ENCODE results near the gene KIF21A. TPM values are rescaled to one million over a fixed set of nuclear protein-coding genes. Genes with fewer than 3 reads are reported as not detected.
"Not testable (repeated sequence)": the region's sequence is repeated elsewhere in the genome, so short reads cannot be mapped to it uniquely, and the experiment has no call there.

Gene KIF21A, protein sequence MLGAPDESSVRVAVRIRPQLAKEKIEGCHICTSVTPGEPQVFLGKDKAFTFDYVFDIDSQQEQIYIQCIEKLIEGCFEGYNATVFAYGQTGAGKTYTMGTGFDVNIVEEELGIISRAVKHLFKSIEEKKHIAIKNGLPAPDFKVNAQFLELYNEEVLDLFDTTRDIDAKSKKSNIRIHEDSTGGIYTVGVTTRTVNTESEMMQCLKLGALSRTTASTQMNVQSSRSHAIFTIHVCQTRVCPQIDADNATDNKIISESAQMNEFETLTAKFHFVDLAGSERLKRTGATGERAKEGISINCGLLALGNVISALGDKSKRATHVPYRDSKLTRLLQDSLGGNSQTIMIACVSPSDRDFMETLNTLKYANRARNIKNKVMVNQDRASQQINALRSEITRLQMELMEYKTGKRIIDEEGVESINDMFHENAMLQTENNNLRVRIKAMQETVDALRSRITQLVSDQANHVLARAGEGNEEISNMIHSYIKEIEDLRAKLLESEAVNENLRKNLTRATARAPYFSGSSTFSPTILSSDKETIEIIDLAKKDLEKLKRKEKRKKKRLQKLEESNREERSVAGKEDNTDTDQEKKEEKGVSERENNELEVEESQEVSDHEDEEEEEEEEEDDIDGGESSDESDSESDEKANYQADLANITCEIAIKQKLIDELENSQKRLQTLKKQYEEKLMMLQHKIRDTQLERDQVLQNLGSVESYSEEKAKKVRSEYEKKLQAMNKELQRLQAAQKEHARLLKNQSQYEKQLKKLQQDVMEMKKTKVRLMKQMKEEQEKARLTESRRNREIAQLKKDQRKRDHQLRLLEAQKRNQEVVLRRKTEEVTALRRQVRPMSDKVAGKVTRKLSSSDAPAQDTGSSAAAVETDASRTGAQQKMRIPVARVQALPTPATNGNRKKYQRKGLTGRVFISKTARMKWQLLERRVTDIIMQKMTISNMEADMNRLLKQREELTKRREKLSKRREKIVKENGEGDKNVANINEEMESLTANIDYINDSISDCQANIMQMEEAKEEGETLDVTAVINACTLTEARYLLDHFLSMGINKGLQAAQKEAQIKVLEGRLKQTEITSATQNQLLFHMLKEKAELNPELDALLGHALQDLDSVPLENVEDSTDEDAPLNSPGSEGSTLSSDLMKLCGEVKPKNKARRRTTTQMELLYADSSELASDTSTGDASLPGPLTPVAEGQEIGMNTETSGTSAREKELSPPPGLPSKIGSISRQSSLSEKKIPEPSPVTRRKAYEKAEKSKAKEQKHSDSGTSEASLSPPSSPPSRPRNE (N-terminal part only)
- 10 to 100 TPM; 34.5 to 46.2 (median 37.5) TPM for polyA plus RNA-seq (ENCODE audit: insufficient read length in 3 of 3)
- long read RNA-seq, donor 1, result 0 reads
- long read RNA-seq, donor 2, result 0 reads
- long read RNA-seq, donor 3, partial matches to known transcripts, result 0 of 1 reads
- long read RNA-seq, donor 3, other reads (novel, unspliced or antisense), result 0 of 1 reads
- long read RNA-seq, donor 4, result 0 reads
- long read RNA-seq, donor 5, result 0 reads
- long read RNA-seq, donor 6, partial matches to known transcripts, result 10 of 11 reads
- long read RNA-seq, donor 6, other reads (novel, unspliced or antisense), result 0 of 11 reads
- long read RNA-seq, donor 7, result 0 reads
- long read RNA-seq, donor 8, result 0 reads
- long read RNA-seq, donor 9, partial matches to known transcripts, result 8 of 8 reads
- long read RNA-seq, donor 9, other reads (novel, unspliced or antisense), result 0 of 8 reads
- long read RNA-seq, donor 10, partial matches to known transcripts, result 7 of 8 reads
- long read RNA-seq, donor 10, other reads (novel, unspliced or antisense), result 0 of 8 reads
- long read RNA-seq, donor 11, result 0 reads
- long read RNA-seq, donor 12, partial matches to known transcripts, result 6 of 6 reads
- long read RNA-seq, donor 12, other reads (novel, unspliced or antisense), result 0 of 6 reads
- long read RNA-seq, donor 13, result 0 reads
- long read RNA-seq, donor 14, result 0 reads
- long read RNA-seq, donor 15, result 0 reads
- long read RNA-seq, donor 16, result 0 reads

DNA sequence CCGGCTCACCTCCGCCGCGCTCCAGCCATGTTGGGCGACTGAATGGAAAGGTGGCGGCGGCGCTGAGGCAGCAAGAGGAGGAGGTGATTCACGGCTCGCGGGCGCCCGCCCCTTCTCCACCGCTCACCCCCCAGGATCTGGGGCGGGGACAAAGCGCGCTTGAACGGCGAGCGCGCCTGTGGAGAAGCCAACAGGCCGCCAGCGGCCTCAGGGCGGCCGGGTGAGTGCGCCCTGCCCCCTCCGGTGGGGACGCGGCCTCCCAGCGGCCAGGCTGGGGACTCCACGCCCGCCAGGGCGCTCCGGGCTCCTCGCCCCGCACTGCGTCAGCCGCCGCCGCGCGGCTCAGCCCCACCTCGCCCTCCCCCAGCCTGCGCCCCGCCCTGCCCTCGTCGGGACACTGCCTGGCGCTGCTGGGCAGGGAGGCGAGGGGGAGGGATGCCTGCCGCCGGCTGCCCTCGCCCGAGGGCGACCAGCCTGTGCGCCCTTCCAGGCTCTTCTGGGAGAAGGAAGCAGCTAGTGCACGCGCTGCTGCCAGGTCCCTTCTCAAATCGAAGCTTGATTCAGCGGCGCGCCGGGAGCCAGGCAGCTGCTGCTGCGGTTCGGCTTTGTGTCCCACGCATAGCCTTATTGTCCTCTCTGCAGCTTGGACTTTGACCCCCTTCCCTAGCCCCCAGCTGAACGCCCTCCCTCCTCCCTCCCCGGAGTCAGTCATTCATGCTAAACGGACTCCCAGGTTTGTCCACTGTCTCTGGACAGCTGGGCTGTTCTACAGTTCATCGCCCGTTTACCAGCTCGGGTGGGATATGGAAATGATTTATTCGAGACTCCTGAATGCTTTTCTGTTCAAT is at the start of gene KIF21A:
Gene KIF21A (minus strand): TSS at position 40 of the 848 bp plus-strand sequence. CDS start 150 bp downstream, outside the sequence.
- peak; percentile 83 for DNase-seq

DNA sequence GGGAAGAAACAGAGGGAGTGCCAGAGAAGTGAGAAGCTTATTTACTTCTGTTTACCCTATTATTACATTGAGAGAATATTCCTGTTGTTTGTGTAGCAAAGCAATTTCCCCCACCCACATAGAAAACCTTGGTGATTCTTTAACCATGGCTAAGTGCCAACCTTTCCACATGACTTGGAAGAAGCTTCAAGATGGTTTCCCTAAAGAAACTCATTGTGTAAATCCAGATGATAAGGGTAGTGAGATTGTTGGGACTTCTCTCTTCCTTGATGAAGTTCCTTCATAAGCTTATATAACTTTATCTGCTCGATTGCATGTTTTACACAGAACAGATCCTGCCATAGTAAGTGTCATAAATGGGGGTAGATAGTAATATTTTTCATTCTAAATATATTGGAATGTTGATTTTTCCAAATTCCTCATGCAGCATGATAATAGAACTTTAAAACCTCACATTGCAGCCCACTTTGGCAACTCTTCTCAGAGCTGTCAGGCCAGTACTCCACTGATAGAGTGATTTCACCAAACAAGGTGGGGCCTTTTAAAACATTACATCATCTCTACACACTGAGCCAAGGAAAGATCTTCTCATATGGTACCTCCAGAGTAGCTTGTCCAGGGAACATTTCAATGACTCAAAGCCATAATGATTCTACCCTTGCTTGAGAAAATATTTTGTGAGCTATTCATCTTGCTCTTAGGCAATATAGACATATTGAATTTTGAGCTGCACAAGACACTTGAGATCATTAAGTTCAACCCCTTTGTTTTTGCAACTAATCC is 47.8 kb upstream of the KIF21A start:
- DNase-seq, result no peak

DNA sequence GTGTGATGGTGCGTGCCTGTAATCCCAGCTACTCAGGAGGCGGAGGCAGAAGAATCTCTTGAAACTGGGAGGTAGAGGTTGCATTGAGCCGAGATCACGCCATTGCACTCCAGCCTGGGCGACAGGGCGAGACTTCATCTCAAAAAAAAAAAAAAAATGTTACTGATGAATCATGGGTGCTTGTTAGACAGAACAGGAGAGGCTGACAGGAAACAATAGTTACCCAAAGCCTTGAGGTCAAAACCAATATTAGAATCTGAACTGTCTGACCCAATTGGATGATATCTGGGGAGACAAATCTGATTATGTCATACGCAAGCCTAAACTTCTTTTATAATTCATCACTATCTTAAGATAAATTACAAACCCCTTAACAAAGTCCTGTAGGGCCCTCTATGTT is 40.7 kb upstream of the KIF21A start:
- no peak for DNase-seq

DNA sequence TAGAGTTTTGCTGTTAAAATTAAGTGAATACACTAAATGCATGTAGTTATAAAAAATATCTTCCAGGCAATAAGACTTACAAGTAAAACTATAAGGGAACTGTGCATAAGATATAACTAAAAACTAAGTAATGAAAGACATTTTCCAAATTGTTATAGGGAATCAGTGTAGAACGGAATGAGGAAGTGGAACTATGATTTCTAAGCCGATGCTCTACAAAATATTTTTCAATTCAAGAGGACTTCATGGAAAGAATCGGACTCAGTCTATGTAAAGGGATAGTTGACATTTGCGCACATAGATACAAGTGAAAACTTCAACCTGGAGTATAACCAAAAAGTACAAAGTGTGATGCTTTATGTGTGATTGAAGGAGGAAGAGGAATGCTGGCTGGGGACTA is 40.1 kb upstream of the KIF21A start:
- no peak for DNase-seq

DNA sequence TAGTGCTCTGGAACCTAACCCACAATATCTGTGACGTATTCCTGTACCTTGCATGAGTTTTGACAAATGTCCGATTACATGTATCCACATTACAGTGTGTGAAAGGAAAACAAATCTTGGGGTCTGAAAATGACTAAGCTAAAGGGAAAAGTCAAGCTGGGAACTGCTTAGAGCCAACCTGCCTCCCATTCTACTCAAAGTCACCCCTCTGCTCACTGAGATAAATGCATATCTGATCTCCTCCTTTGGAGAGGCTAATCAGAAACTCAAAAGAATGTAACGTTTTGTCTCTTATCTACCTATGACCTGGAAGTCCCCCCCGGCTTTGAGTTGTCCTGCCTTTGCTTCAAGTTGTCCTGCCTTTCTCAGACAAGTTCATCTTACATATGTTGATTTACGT is 34.0 kb upstream of the KIF21A start:
- DNase-seq, result no peak

DNA sequence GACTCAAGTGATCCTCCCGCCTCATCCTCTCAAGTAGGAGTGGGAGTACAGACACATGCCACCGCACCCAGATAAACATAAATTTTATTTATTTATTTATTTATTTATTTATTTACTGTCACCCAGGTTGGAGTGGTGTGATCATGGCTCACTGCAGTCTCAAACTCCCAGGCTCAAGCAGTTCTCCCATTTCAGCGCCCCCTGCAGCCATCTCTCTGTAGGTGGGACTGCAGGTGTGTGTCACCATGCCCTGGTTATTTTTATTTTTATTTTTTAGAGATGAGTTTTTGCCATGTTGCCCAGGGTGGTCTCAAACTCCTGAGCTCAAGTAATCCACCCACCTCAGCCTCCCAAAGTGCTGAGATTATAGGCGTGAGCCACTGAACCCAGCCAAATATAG is 33.2 kb upstream of the KIF21A start:
- DNase-seq, result no peak

DNA sequence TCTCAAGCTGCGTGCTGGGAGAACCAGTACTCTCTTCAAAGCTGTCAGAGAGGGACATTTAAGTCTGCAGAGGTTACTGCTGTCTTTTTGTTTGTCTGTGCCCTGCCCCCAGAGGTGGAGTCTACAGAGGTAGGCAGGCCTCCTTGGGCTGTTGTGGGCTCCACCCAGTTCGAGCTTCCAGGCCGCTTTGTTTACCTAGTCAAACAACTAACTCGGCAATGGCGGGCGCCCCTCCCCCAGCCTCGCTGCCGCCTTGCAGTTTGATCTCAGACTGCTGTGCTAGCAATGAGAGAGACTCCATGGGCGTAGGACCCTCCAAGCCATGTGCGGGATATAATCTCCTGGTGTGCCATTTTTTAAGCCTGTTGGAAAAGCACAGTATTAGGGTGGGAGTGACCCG is 32.2 kb upstream of the KIF21A start:
- DNase-seq, result not testable (repeated sequence)

DNA sequence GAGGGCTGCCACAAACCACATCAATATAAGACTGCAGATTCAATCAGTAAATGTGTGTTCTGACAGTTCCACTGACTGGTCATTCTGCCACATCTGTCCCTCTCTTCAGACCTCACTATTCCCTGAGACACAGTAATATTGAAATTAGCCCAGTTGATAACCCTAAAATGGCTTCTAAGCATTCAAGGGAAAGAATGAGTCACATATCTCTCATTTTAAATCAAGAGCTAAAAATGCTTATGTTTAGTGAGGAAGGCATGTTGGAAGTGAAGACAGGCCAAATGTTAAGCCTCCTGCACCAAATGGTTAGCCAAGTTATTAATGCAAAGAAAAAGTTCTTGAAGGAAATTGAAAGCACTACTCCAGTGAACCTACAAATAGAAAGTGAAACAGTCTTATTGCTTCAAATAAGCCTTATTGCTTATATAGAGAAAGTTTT is 24.5 kb upstream of the KIF21A start:
- DNase-seq, result no peak

DNA sequence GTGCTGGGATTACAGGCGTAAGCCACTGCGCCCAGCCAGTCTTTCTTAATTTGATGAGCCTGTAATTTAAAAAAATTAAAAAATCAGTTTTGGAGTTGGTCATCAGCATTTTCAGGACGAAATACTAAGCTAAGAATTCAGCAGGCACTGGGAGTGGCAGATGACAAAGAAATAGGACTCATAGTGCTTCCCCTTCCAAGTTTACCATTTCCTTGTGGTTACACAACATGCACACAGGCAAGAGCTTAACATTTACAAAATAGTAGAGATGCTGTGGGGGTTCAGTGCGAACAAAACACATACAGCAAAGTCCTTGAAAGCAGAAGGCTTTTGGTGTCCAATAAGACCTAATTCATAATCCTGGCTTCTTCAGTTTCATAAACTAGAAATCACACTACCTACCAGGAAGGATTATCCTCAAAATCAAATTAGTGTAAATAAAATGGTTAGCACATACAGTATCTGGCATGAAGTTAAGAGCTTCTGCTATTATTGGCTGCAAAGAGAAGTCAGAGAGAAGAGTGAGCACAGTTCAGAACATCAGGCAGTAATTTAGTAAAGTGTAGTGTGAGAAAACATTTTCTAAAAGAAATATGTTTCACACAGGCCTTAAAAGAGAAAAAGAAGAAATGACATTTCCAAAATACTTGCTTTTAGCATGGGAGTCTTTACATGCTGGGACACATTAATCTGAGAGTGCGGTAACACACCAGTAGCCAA is 22.2 kb upstream of the KIF21A start:
- no peak for DNase-seq

DNA sequence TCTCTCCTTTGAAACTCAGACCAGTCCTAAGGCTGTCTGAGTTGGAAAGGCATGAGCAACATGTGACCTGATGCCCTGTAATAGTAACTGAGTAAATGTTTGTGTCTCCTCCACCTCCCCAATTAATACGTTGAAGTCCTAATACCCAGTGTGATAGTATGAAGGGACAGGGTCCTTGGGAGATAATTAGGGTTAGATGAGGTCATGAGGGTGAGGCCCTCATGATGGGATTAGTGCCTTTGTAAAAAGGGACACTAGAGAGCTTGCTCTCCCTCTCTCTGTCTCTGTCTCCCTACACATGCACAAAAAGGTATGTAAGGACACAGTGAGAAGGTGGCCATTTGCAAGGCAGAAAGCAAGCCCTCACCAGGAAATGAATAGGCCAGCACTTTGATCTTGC is 18.1 kb upstream of the KIF21A start:
- DNase-seq, result no peak

DNA sequence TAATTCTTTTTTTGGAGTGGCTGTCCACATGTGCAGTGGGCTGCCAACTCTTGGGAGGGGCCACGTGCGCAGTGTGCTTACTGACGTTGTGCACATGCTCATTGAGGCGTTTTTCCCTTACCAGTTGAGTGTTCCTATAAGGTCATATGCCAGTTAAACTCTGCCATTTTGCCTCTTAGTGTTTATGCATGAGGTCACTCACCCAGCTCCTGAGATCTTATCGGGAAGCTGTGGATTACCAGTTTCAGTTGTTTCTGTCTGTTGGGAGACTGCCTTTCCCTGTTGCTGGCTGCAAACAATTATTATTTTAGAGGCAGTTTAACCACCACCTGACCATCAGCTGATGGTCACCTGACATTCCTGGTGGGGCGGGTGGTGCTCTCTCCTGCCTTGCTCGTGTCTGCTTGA is 16.1 kb upstream of the KIF21A start:
- no peak for DNase-seq

DNA sequence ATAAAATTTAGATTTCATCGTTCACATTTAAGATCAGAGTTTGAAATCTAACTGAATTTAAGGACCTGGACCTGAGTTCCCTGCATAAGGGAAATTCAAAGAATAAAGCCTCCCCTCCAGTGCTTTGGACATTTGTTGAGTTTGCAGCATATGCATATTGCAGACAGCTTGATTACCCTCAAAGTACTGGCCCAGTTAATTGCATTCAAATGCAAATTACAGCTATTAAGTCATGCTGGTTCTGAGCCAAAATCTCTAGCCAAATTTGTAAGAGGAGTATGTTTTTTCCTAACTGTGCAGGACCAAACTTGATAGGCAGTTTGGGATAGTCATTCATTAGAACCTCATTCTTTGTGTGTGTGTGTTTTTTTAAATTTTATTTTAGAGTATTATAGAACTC is 9.1 kb upstream of the KIF21A start:
- no peak for DNase-seq

DNA sequence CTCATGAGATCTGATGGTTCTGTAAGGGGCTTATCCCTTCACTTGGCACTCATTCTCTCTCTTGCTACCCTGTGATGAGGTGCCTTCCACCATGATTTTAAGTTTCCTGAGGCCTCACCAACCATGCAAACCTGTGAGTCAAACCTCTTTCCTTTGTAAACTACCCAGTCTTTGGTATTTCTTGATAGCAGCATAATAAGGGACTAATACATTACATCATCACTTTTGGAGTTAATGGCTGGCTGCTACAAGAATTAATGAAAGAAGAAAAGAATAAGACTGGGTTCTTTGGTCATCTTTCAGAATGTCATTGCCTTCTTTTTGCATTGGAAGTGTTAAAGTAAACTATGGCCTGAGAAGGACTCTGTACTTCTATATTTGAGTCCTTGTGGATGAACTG is 5.1 kb upstream of the KIF21A start:
- DNase-seq, result no peak

DNA sequence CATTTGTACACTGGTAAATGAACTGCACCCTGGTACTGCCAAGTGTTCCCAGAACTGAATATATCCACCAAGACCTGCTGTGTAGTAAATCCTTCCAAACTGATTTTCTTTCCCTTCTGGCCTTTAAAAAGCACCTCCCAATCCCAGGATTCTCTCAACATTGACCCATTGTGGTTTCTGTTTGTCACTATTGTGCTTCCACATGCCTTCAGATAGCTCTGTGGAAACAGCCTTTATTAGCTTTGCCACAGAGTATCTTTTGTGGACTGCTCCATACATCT is 949 bp upstream of the KIF21A start:
- no peak for DNase-seq

DNA sequence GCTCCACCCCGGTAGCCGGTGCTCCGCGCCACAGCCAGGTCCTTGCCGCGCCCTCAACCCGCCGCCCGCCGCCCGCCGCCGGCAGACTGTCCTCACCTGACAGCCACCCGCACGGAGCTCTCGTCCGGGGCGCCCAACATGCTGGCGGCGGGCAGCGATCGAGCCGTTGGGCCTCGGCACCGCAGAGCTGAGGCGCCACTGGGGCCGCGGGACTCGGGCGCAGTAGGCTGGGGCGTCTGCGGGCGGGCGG is 164 bp downstream of the KIF21A start:
- DNase-seq, result no peak

DNA sequence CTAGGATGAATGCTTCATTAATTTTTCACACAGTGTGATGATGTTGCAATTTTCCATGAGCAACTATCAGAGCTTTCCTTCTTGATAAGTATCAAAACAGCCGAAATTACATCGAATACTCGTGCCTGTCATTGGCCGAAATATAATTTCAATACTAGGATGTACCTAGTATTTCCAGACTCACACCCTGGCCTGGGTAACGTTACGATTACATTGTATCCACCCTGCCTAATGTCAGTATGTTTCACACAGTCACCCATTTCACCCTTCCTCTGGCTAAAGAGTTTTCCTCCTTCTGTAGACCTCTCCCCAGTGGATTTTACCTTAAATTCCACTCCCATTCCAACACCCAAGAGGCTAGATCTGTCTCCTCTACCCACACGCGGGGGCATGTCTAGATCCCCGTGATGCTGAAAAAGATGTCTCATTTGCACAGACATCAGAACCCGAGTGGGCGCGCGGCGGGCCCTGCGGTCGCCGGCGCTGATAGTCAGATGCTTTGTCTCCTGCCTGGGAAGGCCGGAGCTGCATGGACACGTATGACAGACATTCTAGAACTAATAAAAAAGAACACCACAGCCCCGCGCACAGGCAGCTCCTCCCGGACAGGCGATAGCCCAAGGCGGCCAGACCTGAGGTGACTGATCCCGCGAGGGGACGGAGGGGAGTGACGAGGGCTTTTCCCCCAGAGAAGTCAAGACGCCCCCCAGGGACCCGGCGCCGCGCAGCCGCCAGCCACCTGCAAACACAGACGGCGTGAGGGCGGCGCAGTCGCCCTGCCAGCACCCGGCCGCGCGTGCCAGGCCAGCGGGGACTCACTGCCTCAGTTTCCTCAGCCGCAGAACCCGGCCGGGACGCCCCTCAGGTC is 723 bp downstream of the KIF21A start:
- peak; percentile 35 for DNase-seq

DNA sequence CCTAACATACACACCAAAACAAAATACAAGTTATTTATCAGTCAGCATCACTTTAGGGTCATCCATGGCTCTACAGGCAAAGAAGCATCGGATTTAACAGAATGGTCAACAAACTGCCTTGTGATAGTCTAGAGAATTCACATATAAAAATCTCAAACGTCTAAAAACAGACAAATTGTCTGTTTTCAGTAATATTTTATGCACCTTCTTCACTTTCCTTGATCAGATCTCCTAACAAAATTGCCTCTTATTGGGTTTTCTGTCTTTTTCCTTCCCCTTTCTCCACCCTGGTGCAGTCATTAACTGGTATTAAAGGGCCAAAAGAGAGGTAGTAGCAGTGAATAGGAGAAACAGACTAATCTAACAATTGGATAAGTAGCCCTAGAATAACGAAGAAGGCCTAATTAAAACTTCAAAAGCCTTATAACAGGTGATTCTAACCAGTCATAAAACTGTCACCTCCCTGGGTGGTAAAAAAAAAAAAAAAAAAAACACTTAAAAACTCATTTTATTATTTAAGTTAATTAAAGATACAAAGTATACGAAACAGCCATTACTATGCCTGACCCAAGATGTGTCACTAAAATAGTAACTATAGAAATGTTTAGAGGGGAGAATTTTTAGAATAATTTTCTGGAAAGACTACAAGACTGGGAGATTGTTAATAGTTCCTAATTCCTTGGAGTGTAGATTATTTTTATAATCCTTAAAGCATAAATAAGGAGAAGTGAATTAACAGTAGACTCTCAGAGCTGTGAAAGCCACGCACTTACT is 1.5 kb downstream of the KIF21A start:
- DNase-seq, result no peak
